Heart left ventricle (tissue), 13 donors: Measurements from ENCODE around the gene PTPN6.

Experiments used
- POLR2A ChIP-seq, 2 donors: fragments of 450-650 bp; IDR thresholded peaks; one replicate each; pipeline ENCODE4 v1.6.1; 2017; ENCODE audit warnings: antibody characterized with exemption in 2 of 2, mild to moderate bottlenecking in 2 of 2, moderate library complexity in 2 of 2
- TF ChIP-seq, protein P1 (sequence below), 12 donors: fragments of 200-600 bp; sonication (generic) in 4 of 12; IDR thresholded peaks; one replicate each; pipeline versions ENCODE4 v1.5.0 to v1.8.0; 2018 to 2022; ENCODE audit warnings: antibody characterized with exemption in 12 of 12, mild to moderate bottlenecking in 5 of 12
- donor health status: ischemic (EF 13 %, LVEDD 7.1; RV severe dilation, severe dysfunction).
- donor health status: DM: no; HTN: yes; CAD: no.
- donor health status: DM: no; HTN: no; CAD: no.
- donor health status: ischemic (EF 25% LVEDD 6.9; RV normal size, moderate dysfunction).
- donor health status: ischemic (EF 25% LVEDD 5.7; RV mildly dilated, moderate dysfunction).
- donor health status: ischemic (EF 35%, LVEDD 5.7; RV mildly dilated, moderate dysfunction).
- donor health status: nonischemic (EF 11% LVEDD 7.7; RV severe dilation, severe dysfunction).
- donor health status: DM: yes; HTN: yes; CAD: no.
- donor health status: PGD.
- donor health status: ischemic (EF 29% LVEDD 5.4; RV normal size, mild dysfunction).
- donor health status: nonischemic (EF 23%, LVEDD 6.1; RV moderate dilation, normal function).

DNA sequence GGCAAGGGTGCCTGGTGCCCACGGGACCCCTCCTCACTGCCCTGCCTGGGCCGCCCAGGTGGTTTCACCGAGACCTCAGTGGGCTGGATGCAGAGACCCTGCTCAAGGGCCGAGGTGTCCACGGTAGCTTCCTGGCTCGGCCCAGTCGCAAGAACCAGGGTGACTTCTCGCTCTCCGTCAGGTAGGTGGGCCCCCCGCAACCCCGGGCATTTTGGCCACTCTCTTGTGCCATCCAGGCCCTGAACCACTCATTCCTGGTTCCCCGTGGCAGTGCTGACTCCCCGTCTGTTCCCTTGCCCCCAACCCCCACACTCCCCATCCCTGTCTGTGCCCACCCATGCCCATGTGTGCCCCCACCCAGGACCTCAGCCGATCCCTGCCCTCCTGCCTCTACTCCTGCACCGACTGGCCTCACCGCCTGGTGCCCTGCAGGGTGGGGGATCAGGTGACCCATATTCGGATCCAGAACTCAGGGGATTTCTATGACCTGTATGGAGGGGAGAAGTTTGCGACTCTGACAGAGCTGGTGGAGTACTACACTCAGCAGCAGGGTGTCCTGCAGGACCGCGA lies 480 bp downstream of the PTPN6 start:
- TF ChIP-seq, protein P1, sequence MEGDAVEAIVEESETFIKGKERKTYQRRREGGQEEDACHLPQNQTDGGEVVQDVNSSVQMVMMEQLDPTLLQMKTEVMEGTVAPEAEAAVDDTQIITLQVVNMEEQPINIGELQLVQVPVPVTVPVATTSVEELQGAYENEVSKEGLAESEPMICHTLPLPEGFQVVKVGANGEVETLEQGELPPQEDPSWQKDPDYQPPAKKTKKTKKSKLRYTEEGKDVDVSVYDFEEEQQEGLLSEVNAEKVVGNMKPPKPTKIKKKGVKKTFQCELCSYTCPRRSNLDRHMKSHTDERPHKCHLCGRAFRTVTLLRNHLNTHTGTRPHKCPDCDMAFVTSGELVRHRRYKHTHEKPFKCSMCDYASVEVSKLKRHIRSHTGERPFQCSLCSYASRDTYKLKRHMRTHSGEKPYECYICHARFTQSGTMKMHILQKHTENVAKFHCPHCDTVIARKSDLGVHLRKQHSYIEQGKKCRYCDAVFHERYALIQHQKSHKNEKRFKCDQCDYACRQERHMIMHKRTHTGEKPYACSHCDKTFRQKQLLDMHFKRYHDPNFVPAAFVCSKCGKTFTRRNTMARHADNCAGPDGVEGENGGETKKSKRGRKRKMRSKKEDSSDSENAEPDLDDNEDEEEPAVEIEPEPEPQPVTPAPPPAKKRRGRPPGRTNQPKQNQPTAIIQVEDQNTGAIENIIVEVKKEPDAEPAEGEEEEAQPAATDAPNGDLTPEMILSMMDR (IDR thresholded peaks at IDR 0.05) = no peak
- TF ChIP-seq POLR2A (IDR thresholded peaks at IDR 0.05) = no peak
